Caco-2 (cell line): Measurements from ENCODE around the gene SCYL1. TPM values are rescaled to one million over a fixed set of nuclear protein-coding genes. Genes with fewer than 3 reads are reported as not detected.

Source experiments
- BruUV-seq: library from RNA; stranded (reverse); fragments of 400-500 nt; replicated peaks from 2 replicates; lab custom pipeline; 2021; lab: Mats Ljungman, UMichigan
- CTCF ChIA-PET: fragments of 300-600 bp; sonication (Branson Sonifier 250); formaldehyde crosslinking; loops from one replicate; lab custom pipeline; 2022; ENCODE audit warnings: antibody characterized with exemption; lab: Charles Lee
- POLR2A ChIA-PET: fragments of 300-600 bp; sonication (Branson Sonifier 250); formaldehyde crosslinking; loops from one replicate; lab custom pipeline; 2022; ENCODE audit warnings: antibody characterized with exemption; lab: Charles Lee
- DNase-seq, 2 experiments: peaks; one replicate each; pipeline versions ENCODE4 v3.0.0 to v3.0.0-alpha.2; 2020 to 2022
- H3K27me3 ChIP-seq: replicated peaks from 2 replicates; pipeline ENCODE4 v1.6.0; 2011; ENCODE audit warnings: low read length; ENCODE audit not compliant: control insufficient read depth, insufficient read depth
- H3K36me3 ChIP-seq: 2 replicates; pipeline ENCODE4 v1.5.1; 2011; ENCODE audit warnings: low read length; ENCODE audit not compliant: control insufficient read depth, insufficient read depth
- H3K4me1 ChIP-seq: fragments of 250-450 bp; sonication (Bioruptor Pico); 2 replicates; pipeline ENCODE4 v1.5.1; 2020; ENCODE audit warnings: mild to moderate bottlenecking
- H3K4me3 ChIP-seq: 2 replicates; pipeline ENCODE4 v1.5.1; 2011; ENCODE audit warnings: low read depth, mild to moderate bottlenecking, control low read depth, low read length
- H3K9me3 ChIP-seq: fragments of 250-450 bp; sonication (Bioruptor Pico); 2 replicates; pipeline ENCODE4 v1.5.1; 2020; ENCODE audit warnings: mild to moderate bottlenecking, moderate library complexity
- H3K27ac Mint-ChIP-seq: one replicate; pipeline ENCODE4 v1.8.0; 2022; ENCODE audit warnings: mixed read lengths; ENCODE audit not compliant: unreplicated experiment
- H3K27me3 Mint-ChIP-seq: one replicate; pipeline ENCODE4 v1.8.0; 2022; ENCODE audit warnings: mixed read lengths; ENCODE audit not compliant: insufficient read depth, unreplicated experiment
- H3K36me3 Mint-ChIP-seq: one replicate; pipeline ENCODE4 v1.8.0; 2022; ENCODE audit warnings: mild to moderate bottlenecking, mixed read lengths; ENCODE audit not compliant: insufficient read depth, unreplicated experiment
- H3K4me1 Mint-ChIP-seq: one replicate; pipeline ENCODE4 v1.8.0; 2022; ENCODE audit warnings: low read depth, mixed read lengths; ENCODE audit not compliant: unreplicated experiment
- H3K4me3 Mint-ChIP-seq: one replicate; pipeline ENCODE4 v1.8.0; 2022; ENCODE audit warnings: mild to moderate bottlenecking, moderate library complexity, mixed read lengths; ENCODE audit not compliant: unreplicated experiment
- H3K9me3 Mint-ChIP-seq: one replicate; pipeline ENCODE4 v1.8.0; 2022; ENCODE audit warnings: mixed read lengths; ENCODE audit not compliant: unreplicated experiment
- CTCF ChIP-seq, 2 experiments: fragments of 200-600 bp in 1 of 2; IDR thresholded peaks; 1 replicate in 1 of 2; 2 replicates in 1 of 2; pipeline versions ENCODE4 v1.5.1 to v1.8.0; 2011 to 2022; ENCODE audit warnings: antibody characterized with exemption in 1 of 2, control low read depth in 1 of 2, inconsistent platforms in 1 of 2, low read depth in 1 of 2, low read length in 1 of 2, mild to moderate bottlenecking in 1 of 2, moderate library complexity in 1 of 2; ENCODE audit not compliant: insufficient read depth in 1 of 2, severe bottlenecking in 1 of 2, unreplicated experiment in 1 of 2
- intact Hi-C: fragments of 100-400 bp; cut with micrococcal nuclease; formaldehyde crosslinking; loops from one replicate; pipeline ENCODE4 v1.10.0; 2022; ENCODE audit not compliant: unreplicated experiment
- total RNA-seq: library from RNA; stranded (reverse); gene quantifications from 2 replicates; pipeline ENCODE4 v1.2.3, GENCODE V29; 2022

The SCYL1 gene
- total RNA-seq, 1 experiment from 2014 or later, result 123 TPM

GRCh38 chr11:65532388-65533064 is 7.6 kb downstream of the SCYL1 start:
- no peak for DNase-seq
- ChIA-PET POLR2A (no interaction called here), CTCF (no interaction called here)
- Histone ChIP-seq H3K9me3 (no peaks in the 10 kb centered on the region), H3K27me3 (no peaks in the 10 kb centered on the region), H3K36me3 (peaks cover 15% of the 10 kb centered on the region), H3K4me1 (no peaks in the 10 kb centered on the region), H3K4me3 (no peak overlapping the region)
- Mint-ChIP-seq H3K36me3 (peaks cover 80% of the 10 kb centered on the region), H3K9me3 (no peaks in the 10 kb centered on the region), H3K27ac (no peak overlapping the region), H3K4me1 (peaks cover 6% of the 10 kb centered on the region), H3K27me3 (no peaks in the 10 kb centered on the region), H3K4me3 (no peak overlapping the region)
- BruUV-seq, result no TSS peak
- no peak for TF ChIP-seq CTCF (IDR thresholded peaks at IDR 0.05; ENCODE audit: insufficient read depth in 1 of 2, low read depth in 1 of 2, low read length in 1 of 2, severe bottlenecking in 1 of 2, unreplicated experiment in 1 of 2)
- intact Hi-C loops, result no loop called here

GRCh38 chr11:65535102-65535501 is 10.2 kb downstream of the SCYL1 start:
- peaks cover 85% of the 10 kb centered on the region for H3K36me3 Mint-ChIP-seq
- H3K9me3 Mint-ChIP-seq, result no peaks in the 10 kb centered on the region
- Histone ChIP-seq H3K27me3 (no peaks in the 10 kb centered on the region), H3K9me3 (no peaks in the 10 kb centered on the region), H3K4me1 (no peaks in the 10 kb centered on the region), H3K36me3 (peaks cover 15% of the 10 kb centered on the region), H3K4me3 (no peak overlapping the region)
- H3K4me1 Mint-ChIP-seq, result no peaks in the 10 kb centered on the region
- H3K27ac Mint-ChIP-seq, result peak overlapping the region; percentile 5
- POLR2A ChIA-PET, result no interaction called here
- DNase-seq, result no peak
- BruUV-seq, result no TSS peak
- no peak for TF ChIP-seq CTCF (IDR thresholded peaks at IDR 0.05; ENCODE audit: insufficient read depth in 1 of 2, low read depth in 1 of 2, low read length in 1 of 2, severe bottlenecking in 1 of 2, unreplicated experiment in 1 of 2)
- H3K4me3 Mint-ChIP-seq, result no peak overlapping the region
- no peaks in the 10 kb centered on the region for H3K27me3 Mint-ChIP-seq
- intact Hi-C loops, result no loop called here
- CTCF ChIA-PET, result no interaction called here

GRCh38 chr11:65536412-65537295 is 11.8 kb downstream of the SCYL1 start:
- peaks cover 8% of the 10 kb centered on the region for H3K4me1 ChIP-seq
- intact Hi-C loops, result no loop called here
- no peak for TF ChIP-seq CTCF (IDR thresholded peaks at IDR 0.05; ENCODE audit: insufficient read depth in 1 of 2, low read depth in 1 of 2, low read length in 1 of 2, severe bottlenecking in 1 of 2, unreplicated experiment in 1 of 2)
- H3K4me1 Mint-ChIP-seq, result peaks cover 5% of the 10 kb centered on the region
- no peaks in the 10 kb centered on the region for H3K27me3 Mint-ChIP-seq
- no peaks in the 10 kb centered on the region for H3K9me3 Mint-ChIP-seq
- H3K27me3 ChIP-seq, result no peaks in the 10 kb centered on the region
- CTCF ChIA-PET, result interaction anchor here (1.4 kb wide), 1 partner anchor 33 kb away, joined by 3 read pairs; the partner anchor contains the start of gene ZNRD2
- peaks cover 80% of the 10 kb centered on the region for H3K36me3 Mint-ChIP-seq
- POLR2A ChIA-PET, result interaction anchor here (0.5 to 0.6 kb wide), 2 partner anchors 152 to 1487 kb away, joined by 3 to 4 read pairs; no protein-coding TSS in a partner anchor
- H3K36me3 ChIP-seq, result peaks cover 9% of the 10 kb centered on the region
- H3K4me3 ChIP-seq, result no peak overlapping the region
- no peak overlapping the region for H3K4me3 Mint-ChIP-seq
- no TSS peak for BruUV-seq
- DNase-seq, result no peak
- H3K27ac Mint-ChIP-seq, result peak overlapping the region; percentile 84
- H3K9me3 ChIP-seq, result no peaks in the 10 kb centered on the region
